SK-N-MC (cell line): Measurements from ENCODE around the gene TAS2R40.

Experiments
- EZH2 ChIP-seq: fragments of 200-600 bp; sonication (generic); IDR thresholded peaks from one replicate; pipeline ENCODE4 v1.6.1; 2017; ENCODE audit warnings: antibody characterized with exemption
- FOXP2 ChIP-seq: optimal IDR thresholded peaks from 2 replicates; pipeline ENCODE3; 2011; ENCODE audit warnings: mild to moderate bottlenecking, moderate library complexity; ENCODE audit not compliant: insufficient read depth; ENCODE audit errors: extremely low read length, control extremely low read depth
- POLR2AphosphoS5 ChIP-seq: IDR thresholded peaks from 2 replicates; pipeline ENCODE4 v1.6.1; 2012; ENCODE audit warnings: mild to moderate bottlenecking, low read depth, low read length, borderline replicate concordance

DNA sequence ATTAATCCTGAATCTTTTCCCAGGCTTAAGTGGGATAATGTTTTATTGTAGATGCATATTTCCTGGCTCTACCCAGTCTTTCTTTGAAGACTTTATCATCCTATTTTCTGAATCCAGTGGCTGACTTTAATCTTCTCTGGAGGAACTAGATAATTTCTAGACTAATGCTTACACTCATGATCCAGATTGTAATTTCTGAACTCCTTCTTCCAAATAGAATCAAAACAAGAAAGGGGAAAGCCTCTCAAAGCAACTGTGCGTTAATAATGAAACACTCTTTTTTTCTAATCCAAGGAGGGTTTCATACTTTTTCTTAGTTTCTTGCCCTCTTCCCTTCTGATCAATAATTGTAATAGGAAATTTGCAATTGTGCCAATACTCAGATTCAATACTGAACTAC lies 49.4 kb downstream of the TAS2R40 start:
- TF ChIP-seq POLR2AphosphoS5 (no peak), EZH2 (no peak), FOXP2 (no peak)
